ENCODE measurements around the gene GARIN3. TPM values are rescaled to one million over a fixed set of nuclear protein-coding genes. Genes with fewer than 3 reads are reported as not detected.

The GARIN3 gene
- polyA plus RNA-seq (2011; rRNA removed) (not detected in 2 replicates), polyA minus RNA-seq (2011; rRNA and poly(A)+ RNA removed) (not detected in 2 replicates)

- Histone ChIP-seq H3K27ac (ENCODE audit: low read depth, low read length) (no peak within 1 kb of the TSS), H3K4me3 (ENCODE audit: low read depth, low read length) (no peak within 1 kb of the TSS), H3K27me3 (ENCODE audit: control insufficient read depth, insufficient read depth, low read length) (peaks cover 2% of the 10 kb centered on the region), H3K9me3 (ENCODE audit: control insufficient read depth, insufficient read depth, low read length) (no peaks in the 10 kb centered on the region)
- DNase-seq (ENCODE audit: low read depth, low spot score): no peak
- POLR2A ChIA-PET: no interaction called here
- no peak for TF ChIP-seq CTCF (IDR thresholded peaks at IDR 0.05; ENCODE audit: low read depth, low read length)
- CTCF ChIA-PET: interaction anchor here (1.0 to 1.3 kb wide), 2 partner anchors 18 to 88 kb away, joined by 3 to 8 read pairs; no protein-coding TSS in a partner anchor
These were observed at the start of gene GARIN3 for GRCh38 chr5:157166214-157167213. TSS of gene GARIN3 (minus strand) at chr5:157166264. CDS start at chr5:157166168, 96 bp downstream.

GRCh38 chr5:157215514-157216167 is 49.6 kb upstream of the GARIN3 start:
- Histone ChIP-seq H3K27ac (ENCODE audit: low read depth, low read length) (no peak overlapping the region), H3K4me3 (ENCODE audit: low read depth, low read length) (no peak overlapping the region), H3K9me3 (ENCODE audit: control insufficient read depth, insufficient read depth, low read length) (no peaks in the 10 kb centered on the region), H3K27me3 (ENCODE audit: control insufficient read depth, insufficient read depth, low read length) (no peaks in the 10 kb centered on the region)
- DNase-seq (ENCODE audit: low read depth, low spot score): no peak
- TF ChIP-seq CTCF (IDR thresholded peaks at IDR 0.05; ENCODE audit: low read depth, low read length): no peak
- ChIA-PET POLR2A (no interaction called here), CTCF (interaction anchor here (1.0 kb wide), 1 partner anchor 48 kb away, joined by 3 read pairs; no protein-coding TSS in a partner anchor)

- CTCF ChIA-PET: interaction anchor here (1.0 kb wide), 1 partner anchor 49 kb away, joined by 3 read pairs; no protein-coding TSS in a partner anchor
- TF ChIP-seq CTCF (IDR thresholded peaks at IDR 0.05; ENCODE audit: low read depth, low read length): no peak
- Histone ChIP-seq H3K9me3 (ENCODE audit: control insufficient read depth, insufficient read depth, low read length) (no peaks in the 10 kb centered on the region), H3K27ac (ENCODE audit: low read depth, low read length) (no peak overlapping the region), H3K4me3 (ENCODE audit: low read depth, low read length) (no peak overlapping the region), H3K27me3 (ENCODE audit: control insufficient read depth, insufficient read depth, low read length) (no peaks in the 10 kb centered on the region)
- no peak for DNase-seq (ENCODE audit: low read depth, low spot score)
- POLR2A ChIA-PET: no interaction called here
These were observed 48.9 kb upstream of the GARIN3 start for GRCh38 chr5:157214861-157215513.

- no peaks in the 10 kb centered on the region for H3K9me3 ChIP-seq (ENCODE audit: control insufficient read depth, insufficient read depth, low read length)
- no peaks in the 10 kb centered on the region for H3K27me3 ChIP-seq (ENCODE audit: control insufficient read depth, insufficient read depth, low read length)
- no peak overlapping the region for H3K27ac ChIP-seq (ENCODE audit: low read depth, low read length)
- no peak overlapping the region for H3K4me3 ChIP-seq (ENCODE audit: low read depth, low read length)
- CTCF ChIA-PET: no interaction called here
- DNase-seq (ENCODE audit: low read depth, low spot score): no peak
- TF ChIP-seq CTCF (IDR thresholded peaks at IDR 0.05; ENCODE audit: low read depth, low read length): no peak
- POLR2A ChIA-PET: no interaction called here
These were observed 48.4 kb upstream of the GARIN3 start for GRCh38 chr5:157214415-157214814.

All from AG04450 (cell line).